ENCODE measurements around the gene BTNL2. TPM values are rescaled to one million over a fixed set of nuclear protein-coding genes. Genes with fewer than 3 reads are reported as not detected.

The BTNL2 gene
- total and polyA plus RNA-seq, 2 experiments from 2014 or later = 0.62 TPM; not detected in 1

GRCh38 chr6:32439602-32440214, 32.7 kb upstream of the BTNL2 start, which contains the start of gene HLA-DRA:
HLA-DRA (plus strand) TSS chr6:32439887; CDS start chr6:32439951, 64 bp downstream.
- TF ChIP-seq CTCF (IDR thresholded peaks at IDR 0.05; ENCODE audit: poor library complexity) = no peak
- TF ChIP-seq EZH2phosphoT487 (IDR thresholded peaks at IDR 0.05; ENCODE audit: low read depth, severe bottlenecking, unreplicated experiment) = no peak
- Histone ChIP-seq H3K36me3 (replicated peaks; ENCODE audit: insufficient read depth, low read depth) (no peaks in the 10 kb centered on the region), H2AFZ (no peak within 1 kb of the TSS), H4K20me1 (ENCODE audit: insufficient read depth, poor library complexity, severe bottlenecking) (no peaks in the 10 kb centered on the region), H3K9me3 (ENCODE audit: low read depth) (no peaks in the 10 kb centered on the region), H3K4me2 (peak within 1 kb of the TSS; percentile 53), H3K9me2 (replicated peaks; ENCODE audit: insufficient read depth) (no peaks in the 10 kb centered on the region), H3K4me1 (ENCODE audit: insufficient read depth) (no peaks in the 10 kb centered on the region), H3K4me3 (no peak within 1 kb of the TSS), H3K27me3 (no peaks in the 10 kb centered on the region), H3K27ac (no peak within 1 kb of the TSS), H3K79me2 (no peaks in the 10 kb centered on the region)
- peak; percentile 50 for DNase-seq (ENCODE audit: low spot score)
- 62% methylated on average over 9 of the region's 9 CpGs for WGBS (ENCODE audit: low lambda C conversion rate, missing lambda C conversion rate)

- 92% methylated on average over 1 of the region's 1 CpG for WGBS (ENCODE audit: low lambda C conversion rate, missing lambda C conversion rate)
- TF ChIP-seq CTCF (IDR thresholded peaks at IDR 0.05; ENCODE audit: poor library complexity) (no peak), EZH2 (IDR thresholded peaks at IDR 0.05; ENCODE audit: borderline replicate concordance) (no peak), EZH2phosphoT487 (IDR thresholded peaks at IDR 0.05; ENCODE audit: low read depth, severe bottlenecking, unreplicated experiment) (no peak)
- Histone ChIP-seq H2AFZ (no peak overlapping the region), H3K4me3 (no peak overlapping the region), H3K27ac (no peak overlapping the region), H3K36me3 (replicated peaks; ENCODE audit: insufficient read depth, low read depth) (no peaks in the 10 kb centered on the region), H4K20me1 (ENCODE audit: insufficient read depth, poor library complexity, severe bottlenecking) (no peaks in the 10 kb centered on the region), H3K9me3 (ENCODE audit: low read depth) (no peaks in the 10 kb centered on the region), H3K4me2 (no peak overlapping the region), H3K4me1 (ENCODE audit: insufficient read depth) (no peaks in the 10 kb centered on the region), H3K79me2 (no peaks in the 10 kb centered on the region), H3K9me2 (replicated peaks; ENCODE audit: insufficient read depth) (no peaks in the 10 kb centered on the region), H3K27me3 (no peaks in the 10 kb centered on the region)
- no peak for DNase-seq (ENCODE audit: low spot score)
Measured at GRCh38 chr6:32439139-32439538, 32.2 kb upstream of the BTNL2 start.

- no peaks in the 10 kb centered on the region for H3K36me3 ChIP-seq (replicated peaks; ENCODE audit: insufficient read depth, low read depth)
- H3K4me1 ChIP-seq (ENCODE audit: insufficient read depth) = no peaks in the 10 kb centered on the region
- H3K4me2 ChIP-seq = no peak overlapping the region
- H3K4me3 ChIP-seq = no peak overlapping the region
- 89% methylated on average over 2 of the region's 2 CpGs for WGBS (ENCODE audit: low lambda C conversion rate, missing lambda C conversion rate)
- no peak for DNase-seq (ENCODE audit: low spot score)
- no peaks in the 10 kb centered on the region for H3K9me2 ChIP-seq (replicated peaks; ENCODE audit: insufficient read depth)
- no peak overlapping the region for H2AFZ ChIP-seq
- H4K20me1 ChIP-seq (ENCODE audit: insufficient read depth, poor library complexity, severe bottlenecking) = no peaks in the 10 kb centered on the region
- H3K27ac ChIP-seq = no peak overlapping the region
- no peaks in the 10 kb centered on the region for H3K9me3 ChIP-seq (ENCODE audit: low read depth)
- H3K79me2 ChIP-seq = no peaks in the 10 kb centered on the region
- no peaks in the 10 kb centered on the region for H3K27me3 ChIP-seq
- TF ChIP-seq EZH2 (IDR thresholded peaks at IDR 0.05; ENCODE audit: borderline replicate concordance) = no peak
- TF ChIP-seq EZH2phosphoT487 (IDR thresholded peaks at IDR 0.05; ENCODE audit: low read depth, severe bottlenecking, unreplicated experiment) = no peak
- TF ChIP-seq CTCF (IDR thresholded peaks at IDR 0.05; ENCODE audit: poor library complexity) = no peak
Measured at GRCh38 chr6:32436995-32437836, 30.2 kb upstream of the BTNL2 start.

Measured in hepatocyte (in vitro differentiated cells).